Measurements from ENCODE around the gene PLP1.
"Not testable (repeated sequence)": the region's sequence is repeated elsewhere in the genome, so short reads cannot be mapped to it uniquely, and the experiment has no call there.

Gene PLP1

GRCh38 chrX:103780336-103781061 lies 3.9 kb downstream of the PLP1 start:
- no peak for DNase-seq (ENCODE audit: extremely low read depth in 1 of 2, low read depth in 1 of 2)

GRCh38 chrX:103781062-103781402 lies 4.4 kb downstream of the PLP1 start:
- DNase-seq (ENCODE audit: extremely low read depth in 1 of 2, low read depth in 1 of 2): no peak

GRCh38 chrX:103781706-103782105 lies 5.1 kb downstream of the PLP1 start:
- DNase-seq (ENCODE audit: extremely low read depth in 1 of 2, low read depth in 1 of 2): no peak

- no peak for DNase-seq (ENCODE audit: extremely low read depth in 1 of 2, low read depth in 1 of 2)
These were observed 6.0 kb downstream of the PLP1 start for GRCh38 chrX:103782640-103783039.

DNA sequence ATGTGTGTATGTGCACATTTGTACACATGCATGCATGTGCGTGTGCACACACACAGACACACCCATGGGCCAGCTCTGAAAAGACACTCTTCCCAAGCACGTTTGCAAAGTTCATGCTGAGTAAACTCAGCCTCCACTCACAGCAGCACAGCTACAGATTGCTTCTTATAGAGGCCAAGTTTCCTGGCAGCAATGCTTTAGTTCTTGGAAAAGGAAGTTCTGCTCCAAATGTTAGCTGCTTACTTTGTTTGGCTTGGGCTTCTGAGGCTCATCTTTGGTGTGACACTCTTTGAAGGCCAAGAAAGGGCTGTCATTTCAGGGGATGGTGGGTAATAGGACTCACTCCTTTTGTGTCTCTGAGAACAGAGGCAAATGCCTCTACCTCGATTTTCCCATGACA lies 6.6 kb downstream of the PLP1 start:
- DNase-seq (ENCODE audit: extremely low read depth in 1 of 2, low read depth in 1 of 2): no peak

DNA sequence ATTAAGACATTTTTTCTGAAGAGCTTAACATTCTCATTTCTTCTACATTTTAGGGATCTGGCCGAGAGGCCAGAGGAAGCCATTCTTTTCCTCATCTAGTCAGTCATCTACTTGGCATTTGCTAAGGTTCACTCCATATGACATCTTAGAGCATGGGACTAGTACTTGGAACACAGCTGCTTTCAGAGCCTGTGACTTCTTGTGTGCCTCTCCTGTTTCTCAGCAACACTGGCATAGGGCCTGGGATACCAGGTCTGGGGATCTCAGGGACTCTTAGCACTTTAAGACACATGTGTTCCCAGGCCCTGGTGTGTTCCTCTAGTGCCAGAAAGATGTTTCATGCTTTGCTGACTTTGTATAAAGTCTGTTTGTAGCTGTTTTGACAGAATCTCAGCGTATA lies 7.3 kb downstream of the PLP1 start:
- no peak for DNase-seq (ENCODE audit: extremely low read depth in 1 of 2, low read depth in 1 of 2)

- no peak for DNase-seq (ENCODE audit: extremely low read depth in 1 of 2, low read depth in 1 of 2)
These were observed 12.4 kb downstream of the PLP1 start for GRCh38 chrX:103789004-103789403.

GRCh38 chrX:103791228-103791627 lies 14.6 kb downstream of the PLP1 start:
- DNase-seq (ENCODE audit: extremely low read depth in 1 of 2, low read depth in 1 of 2): no peak

GRCh38 chrX:103791826-103792485 lies 15.3 kb downstream of the PLP1 start:
- no peak for DNase-seq (ENCODE audit: extremely low read depth in 1 of 2, low read depth in 1 of 2)

DNA sequence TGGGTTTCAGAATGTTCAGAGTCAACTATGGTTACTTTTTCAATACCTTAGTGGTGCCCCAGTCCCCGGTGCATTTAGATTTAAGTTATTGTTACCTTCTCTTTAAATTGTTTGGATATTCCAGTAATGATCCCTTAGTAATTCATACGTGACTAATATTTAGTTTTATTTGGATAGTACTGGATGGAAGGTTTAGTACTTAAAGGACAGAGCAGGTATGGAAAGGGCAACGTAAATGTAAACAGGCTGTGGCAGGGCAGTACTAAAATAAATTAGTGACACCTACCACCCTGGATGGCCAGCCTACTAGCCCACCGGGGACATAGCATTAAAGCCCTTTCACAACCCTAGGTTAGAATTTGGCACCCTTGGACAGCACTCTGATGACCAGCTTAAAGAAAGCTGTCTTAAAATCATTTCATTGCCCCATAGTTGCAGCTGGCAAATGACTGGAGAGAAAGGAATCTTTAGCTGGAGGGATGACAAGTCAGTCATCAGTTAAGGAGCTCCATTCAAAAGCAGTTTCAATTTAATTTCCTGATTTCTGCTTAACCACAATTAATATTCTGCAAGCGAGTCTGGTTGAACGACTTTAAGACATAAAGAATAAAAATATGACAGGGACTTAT lies 16.4 kb downstream of the PLP1 start:
- DNase-seq (ENCODE audit: extremely low read depth in 1 of 2, low read depth in 1 of 2): no peak

- DNase-seq (ENCODE audit: extremely low read depth in 1 of 2, low read depth in 1 of 2): no peak
These were observed 16.9 kb downstream of the PLP1 start for GRCh38 chrX:103793545-103793940.

- DNase-seq (ENCODE audit: extremely low read depth in 1 of 2, low read depth in 1 of 2): no peak
These were observed 17.5 kb downstream of the PLP1 start for GRCh38 chrX:103794119-103794518.

- DNase-seq (ENCODE audit: extremely low read depth in 1 of 2, low read depth in 1 of 2): no peak
These were observed 21.1 kb downstream of the PLP1 start for GRCh38 chrX:103797691-103798090.

GRCh38 chrX:103800318-103800717 lies 23.7 kb downstream of the PLP1 start:
- no peak for DNase-seq (ENCODE audit: extremely low read depth in 1 of 2, low read depth in 1 of 2)

DNA sequence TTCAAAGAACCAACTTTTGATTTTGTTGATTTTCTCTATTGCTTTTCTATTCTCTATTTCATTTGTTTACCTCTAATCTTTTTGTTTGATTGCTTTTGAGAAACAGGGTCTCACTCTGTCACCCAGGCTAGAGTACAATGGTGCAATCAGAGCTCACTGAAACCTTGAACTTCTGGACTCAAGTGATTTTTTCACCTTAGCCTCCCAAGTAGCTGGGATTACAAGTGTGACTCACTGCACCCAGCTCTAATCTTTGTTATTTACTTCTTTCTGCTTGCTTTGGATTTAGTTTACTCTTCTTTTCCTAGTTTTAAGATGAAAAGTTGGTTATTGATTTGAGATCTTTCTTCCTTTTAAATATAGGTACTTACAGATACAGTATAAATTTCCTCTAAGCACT lies 29.2 kb downstream of the PLP1 start:
- DNase-seq (ENCODE audit: extremely low read depth in 1 of 2, low read depth in 1 of 2): no peak

GRCh38 chrX:103806862-103807474 lies 30.3 kb downstream of the PLP1 start:
- DNase-seq (ENCODE audit: extremely low read depth in 1 of 2, low read depth in 1 of 2): no peak

DNA sequence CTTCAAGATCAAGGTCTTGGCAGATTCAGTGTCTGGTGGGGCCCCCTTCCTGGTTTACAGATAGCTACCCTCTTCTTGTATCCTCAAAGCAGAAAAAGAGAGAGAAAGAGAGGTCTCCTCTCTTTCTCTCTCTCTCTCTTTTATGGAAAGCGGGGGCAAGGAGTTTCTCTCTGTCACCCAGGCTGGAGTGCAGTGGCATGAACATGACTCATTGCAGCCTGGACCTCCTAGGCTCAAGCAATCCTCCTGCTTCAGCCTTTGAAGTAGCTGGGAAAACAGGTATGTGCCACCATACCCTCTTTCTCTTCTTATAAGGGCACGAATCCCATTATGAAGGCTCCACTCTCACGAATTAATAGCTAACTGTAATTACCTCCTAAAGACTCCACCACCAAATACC lies 35.2 kb downstream of the PLP1 start:
- DNase-seq (ENCODE audit: extremely low read depth in 1 of 2, low read depth in 1 of 2): no peak

DNA sequence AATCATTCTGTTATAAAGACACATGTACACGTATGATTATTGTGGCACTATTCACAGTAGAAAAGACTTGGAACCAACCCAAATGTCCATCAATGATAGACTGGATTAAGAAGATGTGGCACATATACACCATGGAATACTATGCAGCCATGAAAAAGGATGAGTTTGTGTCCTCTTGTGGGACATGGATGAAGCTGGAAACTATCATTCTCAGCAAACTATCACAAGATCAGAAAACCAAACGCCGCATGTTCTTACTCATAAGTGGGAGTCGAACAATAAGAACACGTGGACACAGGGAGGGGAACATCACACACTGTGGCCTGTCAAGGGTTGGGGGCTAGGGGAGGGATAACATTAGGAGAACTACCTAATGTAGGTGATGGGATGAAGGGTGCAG lies 40.5 kb downstream of the PLP1 start:
- not testable (repeated sequence) for DNase-seq (ENCODE audit: extremely low read depth in 1 of 2, low read depth in 1 of 2)

DNA sequence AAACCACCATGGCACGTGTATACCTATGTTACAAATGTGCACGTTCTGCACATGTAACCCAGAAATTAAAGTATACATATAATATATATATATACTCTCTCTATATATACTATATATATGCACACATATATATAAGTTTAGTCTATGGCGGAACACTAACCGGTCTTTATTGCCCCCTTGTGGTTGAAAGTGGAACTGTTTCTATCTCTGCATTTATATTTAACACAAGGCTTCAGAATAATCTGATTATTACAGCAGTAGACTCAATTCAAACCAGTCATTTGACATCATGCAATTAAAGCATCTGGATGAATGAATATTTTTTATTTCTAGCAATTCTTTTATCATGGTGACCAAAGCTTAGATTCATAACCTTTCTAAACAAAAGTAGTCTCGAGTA lies 40.9 kb downstream of the PLP1 start:
- no peak for DNase-seq (ENCODE audit: extremely low read depth in 1 of 2, low read depth in 1 of 2)

DNA sequence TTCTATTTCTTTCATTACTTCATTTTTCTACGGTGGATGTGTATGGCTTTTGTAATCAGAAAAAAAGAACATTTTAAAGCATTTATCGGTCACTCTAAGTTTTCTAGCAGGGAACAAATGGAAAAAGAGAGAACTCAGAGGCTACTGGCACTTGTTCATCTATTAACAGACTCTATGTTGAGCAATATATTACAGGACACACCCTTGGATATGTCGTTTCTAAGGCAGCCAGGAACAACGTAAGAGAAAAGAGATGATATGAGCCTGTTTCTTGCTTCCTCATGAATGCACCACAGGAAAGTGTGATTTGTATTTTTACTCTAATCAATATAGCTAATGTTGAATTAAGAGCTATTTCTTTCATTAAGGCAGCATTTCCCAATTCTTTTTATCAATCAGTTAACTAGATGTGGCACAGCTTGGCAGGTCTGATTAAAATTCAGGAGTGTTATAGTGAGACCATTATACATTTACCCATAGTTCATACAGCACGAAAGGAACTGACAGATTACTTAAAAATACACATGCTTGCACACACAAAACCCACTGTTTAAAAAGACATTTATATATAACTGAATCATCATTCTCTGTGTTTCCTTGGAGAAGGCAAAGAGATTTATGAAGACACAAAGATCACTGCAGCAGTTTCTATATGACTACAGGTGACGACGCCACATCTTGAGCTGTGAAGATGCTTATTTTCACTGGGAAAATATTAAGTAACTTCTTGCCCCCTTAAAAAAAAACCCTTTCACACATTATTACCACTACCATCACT lies 42.4 kb downstream of the PLP1 start:
- no peak for DNase-seq (ENCODE audit: extremely low read depth in 1 of 2, low read depth in 1 of 2)

DNA sequence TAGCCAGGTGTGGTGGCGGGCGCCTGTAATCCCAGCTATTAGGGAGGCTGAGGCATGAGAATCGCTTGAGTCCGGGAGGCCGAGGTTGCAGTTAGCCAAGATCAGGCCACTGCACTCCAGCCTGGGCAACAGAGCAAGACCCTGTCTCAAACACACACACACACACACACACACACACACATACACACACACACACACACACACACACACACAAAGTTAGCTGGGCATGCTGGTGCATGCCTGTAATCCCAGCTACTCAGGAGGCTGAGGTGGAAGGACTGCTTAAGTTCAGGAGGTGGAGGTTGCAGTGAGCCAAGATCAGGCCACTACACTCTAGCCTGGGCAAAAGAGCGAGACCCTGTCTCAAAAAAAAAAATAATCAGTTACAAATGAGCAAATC lies 44.2 kb downstream of the PLP1 start:
- not testable (repeated sequence) for DNase-seq (ENCODE audit: extremely low read depth in 1 of 2, low read depth in 1 of 2)

Measured in stimulated activated CD8-positive, alpha-beta memory T cell treated with anti-CD3 and anti-CD28 coated beads, Interleukin-7, amount 100 ng/mL, for 48 hours (primary cell).